Calu3 (cell line): ENCODE results near the gene ALAD. TPM values are rescaled to one million over a fixed set of nuclear protein-coding genes. Genes with fewer than 3 reads are reported as not detected.
"Not testable (repeated sequence)": the region's sequence is repeated elsewhere in the genome, so short reads cannot be mapped to it uniquely, and the experiment has no call there.

Source experiments
- BruUV-seq: library from RNA; stranded (reverse); fragments of 400-500 nt; replicated peaks from 2 replicates; lab custom pipeline; 2021; lab: Mats Ljungman, UMichigan
- CTCF ChIA-PET: fragments of 300-600 bp; sonication (Branson Sonifier 250); formaldehyde crosslinking; loops from one replicate; lab custom pipeline; 2022; ENCODE audit warnings: antibody characterized with exemption; lab: Charles Lee
- DNase-seq: peaks from one replicate; pipeline ENCODE4 v3.0.0; 2022
- H3K27ac Mint-ChIP-seq: one replicate; pipeline ENCODE4 v1.8.0; 2022; ENCODE audit warnings: mixed read lengths; ENCODE audit not compliant: unreplicated experiment
- H3K27me3 Mint-ChIP-seq: one replicate; pipeline ENCODE4 v1.8.0; 2022; ENCODE audit warnings: mixed read lengths; ENCODE audit not compliant: unreplicated experiment
- H3K36me3 Mint-ChIP-seq: one replicate; pipeline ENCODE4 v1.8.0; 2022; ENCODE audit warnings: mild to moderate bottlenecking, moderate library complexity, mixed read lengths; ENCODE audit not compliant: insufficient read depth, unreplicated experiment
- H3K4me1 Mint-ChIP-seq: one replicate; pipeline ENCODE4 v1.8.0; 2022; ENCODE audit warnings: mild to moderate bottlenecking, low read depth, mixed read lengths; ENCODE audit not compliant: unreplicated experiment
- H3K4me3 Mint-ChIP-seq: one replicate; pipeline ENCODE4 v1.8.0; 2022; ENCODE audit warnings: mild to moderate bottlenecking, low read depth, moderate library complexity, mixed read lengths; ENCODE audit not compliant: unreplicated experiment
- H3K9me3 Mint-ChIP-seq: one replicate; pipeline ENCODE4 v1.8.0; 2022; ENCODE audit warnings: low read depth, mixed read lengths; ENCODE audit not compliant: unreplicated experiment
- CTCF ChIP-seq: fragments of 200-600 bp; IDR thresholded peaks from one replicate; pipeline ENCODE4 v1.8.0; 2022; ENCODE audit warnings: antibody characterized with exemption; ENCODE audit not compliant: unreplicated experiment
- intact Hi-C: fragments of 100-400 bp; cut with micrococcal nuclease; formaldehyde crosslinking; loops from one replicate; pipeline ENCODE4 v1.10.0; 2022; ENCODE audit not compliant: unreplicated experiment
- total RNA-seq: library from RNA; stranded (reverse); gene quantifications from 2 replicates; pipeline ENCODE4 v1.2.3, GENCODE V29; 2022

The ALAD gene
- total RNA-seq, 1 experiment from 2014 or later: 20.6 TPM

GRCh38 chr9:113370806-113371325 lies 30.2 kb downstream of the ALAD start:
- Mint-ChIP-seq H3K9me3 (no peaks in the 10 kb centered on the region), H3K27ac (no peak overlapping the region), H3K4me3 (no peak overlapping the region), H3K36me3 (peaks cover 23% of the 10 kb centered on the region), H3K4me1 (no peaks in the 10 kb centered on the region), H3K27me3 (no peaks in the 10 kb centered on the region)
- no TSS peak for BruUV-seq
- intact Hi-C loops: no loop called here
- no peak for TF ChIP-seq CTCF
- CTCF ChIA-PET: no interaction called here
- no peak for DNase-seq

- Mint-ChIP-seq H3K27ac (no peak overlapping the region), H3K27me3 (no peaks in the 10 kb centered on the region), H3K4me1 (no peaks in the 10 kb centered on the region), H3K36me3 (peaks cover 17% of the 10 kb centered on the region), H3K4me3 (no peak overlapping the region), H3K9me3 (no peaks in the 10 kb centered on the region)
- no TSS peak for BruUV-seq
- intact Hi-C loops: no loop called here
- no peak for DNase-seq
- CTCF ChIA-PET: no interaction called here
- no peak for TF ChIP-seq CTCF
Observed at GRCh38 chr9:113369855-113370140, 31.3 kb downstream of the ALAD start.

DNA sequence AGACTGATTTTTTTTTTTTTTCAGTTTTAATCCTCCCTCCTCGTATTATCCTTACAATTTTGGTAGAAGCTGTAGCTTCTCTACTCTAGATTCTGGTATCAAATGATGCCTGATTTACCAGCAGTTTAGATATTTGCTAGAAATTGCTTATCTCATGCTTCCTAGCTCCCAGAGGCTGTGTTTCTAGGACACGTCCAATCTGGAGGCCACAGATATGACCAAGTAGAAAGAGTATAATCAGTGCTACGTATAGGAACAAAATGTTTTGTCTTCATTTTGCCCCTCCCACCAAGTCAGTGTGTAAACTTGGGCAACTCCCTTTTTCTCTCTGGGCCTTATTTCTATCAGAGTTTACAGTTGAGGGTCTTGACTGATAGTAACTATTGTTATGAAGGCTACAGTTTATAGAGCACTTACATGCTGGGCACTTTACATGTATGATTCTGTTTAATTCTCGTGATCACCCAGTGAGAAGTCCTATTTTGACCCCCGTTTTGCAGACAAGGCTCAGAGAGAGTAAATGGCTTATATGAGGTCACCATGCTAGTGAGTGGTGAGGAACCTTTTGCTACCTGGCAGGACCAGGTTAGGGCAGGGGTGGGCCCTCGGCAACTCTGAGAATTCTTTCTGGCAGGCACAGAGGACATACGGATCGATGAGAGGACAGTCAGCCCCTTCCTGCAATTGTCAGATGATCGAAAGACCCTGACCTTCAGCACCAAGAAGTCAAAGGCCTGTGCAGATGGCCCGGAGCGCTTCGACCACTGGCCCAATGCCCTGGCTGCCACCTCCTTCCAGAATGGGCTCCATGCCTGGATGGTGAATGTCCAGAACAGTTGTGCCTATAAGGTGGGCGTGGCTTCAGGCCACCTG lies 31.9 kb downstream of the ALAD start:
- H3K9me3 Mint-ChIP-seq: no peaks in the 10 kb centered on the region
- DNase-seq: no peak
- TF ChIP-seq CTCF: no peak
- H3K4me3 Mint-ChIP-seq: no peak overlapping the region
- intact Hi-C loops: no loop called here
- peaks cover 17% of the 10 kb centered on the region for H3K36me3 Mint-ChIP-seq
- no peaks in the 10 kb centered on the region for H3K27me3 Mint-ChIP-seq
- CTCF ChIA-PET: interaction anchor here (0.7 kb wide), 1 partner anchor 447 kb away, joined by 3 read pairs; no protein-coding TSS in a partner anchor
- no peak overlapping the region for H3K27ac Mint-ChIP-seq
- BruUV-seq: no TSS peak
- no peaks in the 10 kb centered on the region for H3K4me1 Mint-ChIP-seq

GRCh38 chr9:113368348-113368981 lies 32.6 kb downstream of the ALAD start:
- TF ChIP-seq CTCF: no peak
- Mint-ChIP-seq H3K4me1 (no peaks in the 10 kb centered on the region), H3K36me3 (peaks cover 15% of the 10 kb centered on the region), H3K9me3 (no peaks in the 10 kb centered on the region), H3K4me3 (no peak overlapping the region), H3K27me3 (no peaks in the 10 kb centered on the region), H3K27ac (no peak overlapping the region)
- intact Hi-C loops: no loop called here
- no peak for DNase-seq
- no TSS peak for BruUV-seq
- CTCF ChIA-PET: interaction anchor here (0.7 kb wide), 1 partner anchor 448 kb away, joined by 3 read pairs; no protein-coding TSS in a partner anchor

GRCh38 chr9:113365652-113366051 lies 35.4 kb downstream of the ALAD start:
- H3K4me3 Mint-ChIP-seq, H3K36me3 Mint-ChIP-seq, H3K4me1 Mint-ChIP-seq, BruUV-seq, intact Hi-C loops, H3K27ac Mint-ChIP-seq, DNase-seq, H3K9me3 Mint-ChIP-seq, H3K27me3 Mint-ChIP-seq: not testable (repeated sequence)
- CTCF ChIA-PET: interaction anchor here (0.7 to 1.2 kb wide), 2 partner anchors 24 to 1075 kb away, joined by 5 to 6 read pairs; no protein-coding TSS in a partner anchor
